ENCODE results near the gene UROC1. TPM values are rescaled to one million over a fixed set of nuclear protein-coding genes. Genes with fewer than 3 reads are reported as not detected.
A peak's percentile ranks its signal among the peaks of the same experiment; 100 is the strongest.

Gene UROC1
- total and polyA plus RNA-seq, 8 donors: 0.09 TPM; not detected in 7

- ATAC-seq (no peak), FAIRE-seq (no peak), DNase-seq (no peak)
- TF ChIP-seq, protein P1, sequence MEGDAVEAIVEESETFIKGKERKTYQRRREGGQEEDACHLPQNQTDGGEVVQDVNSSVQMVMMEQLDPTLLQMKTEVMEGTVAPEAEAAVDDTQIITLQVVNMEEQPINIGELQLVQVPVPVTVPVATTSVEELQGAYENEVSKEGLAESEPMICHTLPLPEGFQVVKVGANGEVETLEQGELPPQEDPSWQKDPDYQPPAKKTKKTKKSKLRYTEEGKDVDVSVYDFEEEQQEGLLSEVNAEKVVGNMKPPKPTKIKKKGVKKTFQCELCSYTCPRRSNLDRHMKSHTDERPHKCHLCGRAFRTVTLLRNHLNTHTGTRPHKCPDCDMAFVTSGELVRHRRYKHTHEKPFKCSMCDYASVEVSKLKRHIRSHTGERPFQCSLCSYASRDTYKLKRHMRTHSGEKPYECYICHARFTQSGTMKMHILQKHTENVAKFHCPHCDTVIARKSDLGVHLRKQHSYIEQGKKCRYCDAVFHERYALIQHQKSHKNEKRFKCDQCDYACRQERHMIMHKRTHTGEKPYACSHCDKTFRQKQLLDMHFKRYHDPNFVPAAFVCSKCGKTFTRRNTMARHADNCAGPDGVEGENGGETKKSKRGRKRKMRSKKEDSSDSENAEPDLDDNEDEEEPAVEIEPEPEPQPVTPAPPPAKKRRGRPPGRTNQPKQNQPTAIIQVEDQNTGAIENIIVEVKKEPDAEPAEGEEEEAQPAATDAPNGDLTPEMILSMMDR (IDR thresholded peaks at IDR 0.05): no peak
- Histone ChIP-seq H3K27me3 (no peaks in the 10 kb centered on the region), H3K4me1 (peaks cover 0 to 17% (median 0%) of the 10 kb centered on the region in 3 donors), H3K4me3 (no peak overlapping the region), H3K36me3 (peaks cover 0 to 18% (median 8%) of the 10 kb centered on the region in 3 donors), H3K27ac (peak overlapping the region in 2 of 4 donors; percentile 55 to 57), H3K9me3 (no peaks in the 10 kb centered on the region)
- 98 to 100% methylated on average over 3 of the region's 3 CpGs for WGBS, 2 donors
- intact Hi-C loops (cut with DNase I): no loop called here
These were observed 66.8 kb downstream of the UROC1 start for GRCh38 chr3:126450744-126451143.

DNA sequence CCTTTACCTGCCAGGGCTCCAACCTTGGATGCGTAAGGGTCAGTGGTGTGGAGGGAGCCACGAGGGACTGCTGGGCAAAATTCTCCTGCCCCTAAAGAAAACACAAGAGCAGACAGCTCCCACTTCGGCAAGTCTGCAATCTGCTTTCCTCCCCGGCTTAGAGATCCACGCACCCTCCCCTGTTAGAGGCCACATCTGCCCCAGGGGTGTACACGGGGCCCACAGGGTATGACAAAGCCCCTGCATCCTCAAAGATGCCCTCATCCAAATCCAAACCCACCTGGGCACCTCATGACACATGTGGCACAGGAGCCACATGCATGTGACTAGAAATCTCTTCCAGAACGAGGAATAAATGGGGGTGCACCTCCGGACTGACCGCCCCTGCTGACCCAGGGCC, 67.4 kb downstream of the UROC1 start:
- peaks cover 0 to 18% (median 8%) of the 10 kb centered on the region in 3 donors for H3K36me3 ChIP-seq
- DNase-seq (no peak), FAIRE-seq (no peak), ATAC-seq (no peak)
- TF ChIP-seq, protein P1 (IDR thresholded peaks at IDR 0.05): no peak
- WGBS, 2 donors: 77 to 85% methylated on average over 9 of the region's 9 CpGs
- H3K27me3 ChIP-seq: no peaks in the 10 kb centered on the region
- H3K27ac ChIP-seq: peak overlapping the region in 2 of 4 donors; percentile 55 to 57
- no peak overlapping the region for H3K4me3 ChIP-seq
- H3K4me1 ChIP-seq: peaks cover 0 to 20% (median 0%) of the 10 kb centered on the region in 3 donors
- no peaks in the 10 kb centered on the region for H3K9me3 ChIP-seq
- intact Hi-C loops (cut with DNase I): no loop called here

DNA sequence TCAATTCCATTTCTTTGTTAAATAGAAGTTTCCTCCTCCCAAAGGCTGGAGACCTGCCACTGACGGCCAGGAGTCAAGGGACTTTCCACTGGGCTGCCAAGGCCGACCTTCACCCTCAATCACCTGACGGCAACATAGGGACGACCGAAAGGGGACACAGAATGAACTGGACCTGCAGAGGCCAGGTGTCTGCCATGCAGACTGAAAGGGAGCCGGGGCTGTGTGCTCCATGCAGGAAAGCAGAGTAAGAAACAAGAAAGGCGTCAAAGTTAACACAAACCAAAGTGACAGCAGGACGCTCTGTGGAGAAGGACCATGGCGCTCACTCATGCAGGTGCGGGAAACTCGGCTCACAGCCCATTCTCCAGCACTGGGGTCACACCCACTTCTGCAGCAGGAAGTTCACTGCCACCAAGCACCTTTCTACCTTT, 67.9 kb downstream of the UROC1 start:
- Histone ChIP-seq H3K4me3 (no peak overlapping the region), H3K9me3 (no peaks in the 10 kb centered on the region), H3K36me3 (peaks cover 0 to 18% (median 8%) of the 10 kb centered on the region in 3 donors), H3K4me1 (peaks cover 0 to 20% (median 0%) of the 10 kb centered on the region in 3 donors), H3K27me3 (no peaks in the 10 kb centered on the region), H3K27ac (peak overlapping the region in 2 of 4 donors; percentile 55 to 57)
- FAIRE-seq (no peak), DNase-seq (peak in 3 of 6 donors; percentile 24 to 81 (median 54)), ATAC-seq (peak; percentile 49 to 87 (median 78))
- 30 to 56% methylated on average over 11 of the region's 11 CpGs for WGBS, 2 donors
- intact Hi-C loops (cut with DNase I): no loop called here
- TF ChIP-seq, protein P1 (IDR thresholded peaks at IDR 0.05): no peak

GRCh38 chr3:126448893-126449180, 68.7 kb downstream of the UROC1 start:
- Histone ChIP-seq H3K9me3 (no peaks in the 10 kb centered on the region), H3K4me1 (peaks cover 0 to 20% (median 0%) of the 10 kb centered on the region in 3 donors), H3K36me3 (peaks cover 0 to 18% (median 8%) of the 10 kb centered on the region in 3 donors), H3K27ac (peak overlapping the region in 2 of 4 donors; percentile 55 to 57), H3K4me3 (no peak overlapping the region), H3K27me3 (no peaks in the 10 kb centered on the region)
- no peak for ATAC-seq
- TF ChIP-seq, protein P1 (IDR thresholded peaks at IDR 0.05): no peak
- WGBS, 2 donors: 93 to 94% methylated on average over 8 of the region's 8 CpGs
- FAIRE-seq: no peak
- DNase-seq: no peak
- intact Hi-C loops (cut with DNase I): no loop called here

DNA sequence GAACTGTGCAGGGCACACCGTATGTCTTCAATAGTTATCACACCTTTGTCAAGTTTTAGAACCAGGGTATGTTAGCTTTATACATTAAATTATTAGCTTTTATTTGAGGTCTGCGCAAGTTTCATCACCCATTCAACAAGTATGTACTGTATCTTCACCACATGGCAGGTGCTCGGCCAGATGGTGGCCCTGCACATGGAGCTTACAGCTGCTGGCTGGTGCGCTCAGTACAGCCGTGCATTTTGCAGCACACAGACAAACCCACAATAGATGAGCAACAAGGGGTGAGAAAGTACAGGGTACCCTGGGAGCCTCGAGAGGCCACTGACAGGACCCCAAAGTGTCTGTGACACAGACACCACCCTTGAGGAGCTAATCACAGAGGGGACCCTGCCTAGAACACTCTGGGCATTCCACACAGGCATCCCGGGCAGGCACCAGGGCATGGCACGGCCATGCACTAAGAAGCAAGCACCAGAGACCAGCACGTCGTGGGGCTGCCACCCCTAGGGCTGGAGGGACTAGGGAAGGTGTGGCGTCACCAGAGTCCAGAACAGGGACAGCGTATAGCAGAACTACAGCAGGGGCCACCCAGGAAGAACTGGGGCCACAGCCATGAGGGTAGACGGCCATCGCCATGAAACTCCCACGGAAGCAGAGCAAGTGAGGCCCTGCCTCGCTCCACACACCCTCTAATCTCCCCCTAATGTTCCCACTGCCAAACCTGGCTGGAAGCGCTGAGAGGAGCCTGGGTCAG, 69.3 kb downstream of the UROC1 start:
- FAIRE-seq (no peak), DNase-seq (peak in 1 of 6 donors; percentile 8), ATAC-seq (no peak)
- Histone ChIP-seq H3K27me3 (no peaks in the 10 kb centered on the region), H3K4me3 (no peak overlapping the region), H3K4me1 (peaks cover 0 to 20% (median 0%) of the 10 kb centered on the region in 3 donors), H3K36me3 (peaks cover 0 to 18% (median 8%) of the 10 kb centered on the region in 3 donors), H3K9me3 (no peaks in the 10 kb centered on the region), H3K27ac (peak overlapping the region in 1 of 4 donors; percentile 55)
- TF ChIP-seq, protein P1 (IDR thresholded peaks at IDR 0.05): no peak
- WGBS, 2 donors: 94 to 95% methylated on average over 17 of the region's 17 CpGs
- intact Hi-C loops (cut with DNase I): no loop called here
